HK-2 (cell line): ENCODE measurements around the gene OR2B2.

Experiments used
- DNase-seq: peaks from one replicate; pipeline ENCODE4 v3.0.0-alpha.2; 2018; ENCODE audit not compliant: unreplicated experiment

The OR2B2 gene

DNA sequence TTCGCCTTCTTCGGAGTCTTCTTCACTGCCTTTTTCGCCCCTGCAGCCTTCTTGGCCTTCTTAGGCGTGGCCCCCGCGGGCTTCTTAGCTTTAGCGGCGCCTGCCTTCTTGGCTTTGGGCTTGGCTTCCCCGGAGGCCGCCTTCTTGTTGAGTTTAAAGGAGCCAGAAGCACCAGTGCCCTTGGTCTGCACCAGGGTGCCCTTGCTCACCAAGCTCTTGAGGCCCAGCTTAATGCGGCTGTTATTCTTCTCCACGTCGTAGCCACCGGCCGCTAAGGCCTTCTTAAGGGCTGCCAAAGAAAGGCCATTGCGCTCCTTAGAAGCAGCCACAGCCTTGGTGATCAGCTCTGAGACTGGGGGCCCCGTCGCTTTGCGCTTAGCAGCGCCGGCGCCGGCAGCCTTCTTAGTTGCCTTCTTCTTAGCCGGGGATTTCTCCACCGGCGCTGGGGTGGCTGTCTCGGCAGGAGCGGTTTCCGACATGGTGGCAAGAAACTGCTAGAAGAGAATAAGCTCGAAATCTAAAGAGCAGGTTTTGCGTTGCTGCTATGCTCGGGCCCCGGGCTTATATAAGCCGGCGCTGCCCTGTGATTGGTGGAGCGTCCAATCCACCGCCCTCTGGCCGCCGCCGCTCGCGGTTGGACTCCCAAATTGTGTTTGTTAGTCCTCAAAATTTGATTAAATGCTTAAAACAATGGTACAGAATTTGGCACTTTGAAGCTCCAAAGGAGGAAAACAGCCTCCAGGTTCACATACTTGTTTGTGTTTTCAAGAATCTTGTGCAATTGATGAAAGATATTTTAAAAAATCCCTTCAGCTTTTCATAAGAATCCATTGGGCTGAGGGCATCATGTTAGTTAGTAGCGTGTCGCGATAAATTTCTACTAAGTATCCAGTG lies 44.9 kb downstream of the OR2B2 start:
- DNase-seq, result peak; percentile 82

DNA sequence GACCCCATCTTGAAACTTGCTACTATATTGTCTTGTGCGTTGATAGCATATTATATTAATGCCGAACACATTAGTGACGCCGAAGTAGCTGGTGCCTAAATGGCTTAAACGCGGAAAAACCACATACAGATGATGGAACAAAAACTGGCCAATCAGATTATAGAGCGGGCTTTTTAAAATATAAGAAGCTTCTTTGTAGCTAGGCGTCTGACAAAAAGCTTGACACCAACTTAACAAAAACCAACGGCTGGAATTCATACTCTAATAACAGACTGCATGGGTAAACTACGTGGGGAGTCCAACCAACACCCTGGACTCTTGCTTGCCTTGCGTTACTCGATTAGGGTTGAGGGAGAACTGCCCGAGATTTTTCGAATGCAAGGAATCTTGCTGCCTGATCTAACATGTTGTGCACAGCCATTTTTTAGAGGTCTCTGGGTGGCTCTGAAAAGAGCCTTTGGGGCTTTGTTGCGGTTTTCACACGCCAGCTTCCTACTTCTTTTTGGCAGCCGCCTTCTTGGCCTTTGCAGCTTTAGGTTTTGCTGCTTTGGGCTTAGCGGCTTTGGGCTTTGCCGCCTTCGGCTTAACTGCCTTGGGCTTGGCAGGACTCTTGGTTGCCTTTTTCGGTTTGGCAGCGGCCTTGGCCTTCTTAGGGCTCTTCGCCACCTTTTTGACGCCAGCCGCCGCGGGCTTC lies 45.7 kb downstream of the OR2B2 start:
- DNase-seq, result peak; percentile 54

DNA sequence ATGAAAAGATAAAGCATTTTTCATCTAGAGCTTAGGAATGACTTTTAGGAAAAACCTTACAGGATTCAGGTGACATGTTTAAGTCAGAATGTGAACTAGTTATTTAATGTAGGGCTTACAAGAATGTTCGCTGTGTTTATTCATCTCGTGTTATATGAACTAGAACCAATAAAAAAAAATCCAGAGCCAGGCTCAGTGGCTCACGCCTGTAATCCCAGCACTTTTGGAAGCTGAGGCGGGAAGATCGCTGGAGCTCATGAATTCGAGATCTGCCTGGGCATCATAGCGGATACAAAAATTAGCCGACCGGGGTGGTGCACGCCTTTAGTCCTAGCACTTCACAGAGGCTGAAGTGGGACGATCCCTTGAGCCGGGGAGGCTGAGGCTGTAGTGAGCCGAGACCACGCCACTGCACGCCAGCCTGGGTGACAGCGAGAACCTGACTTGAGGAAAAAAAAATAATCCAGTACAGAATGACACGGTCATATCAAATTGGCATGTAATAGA lies 46.3 kb downstream of the OR2B2 start:
- peak; percentile 45 for DNase-seq

DNA sequence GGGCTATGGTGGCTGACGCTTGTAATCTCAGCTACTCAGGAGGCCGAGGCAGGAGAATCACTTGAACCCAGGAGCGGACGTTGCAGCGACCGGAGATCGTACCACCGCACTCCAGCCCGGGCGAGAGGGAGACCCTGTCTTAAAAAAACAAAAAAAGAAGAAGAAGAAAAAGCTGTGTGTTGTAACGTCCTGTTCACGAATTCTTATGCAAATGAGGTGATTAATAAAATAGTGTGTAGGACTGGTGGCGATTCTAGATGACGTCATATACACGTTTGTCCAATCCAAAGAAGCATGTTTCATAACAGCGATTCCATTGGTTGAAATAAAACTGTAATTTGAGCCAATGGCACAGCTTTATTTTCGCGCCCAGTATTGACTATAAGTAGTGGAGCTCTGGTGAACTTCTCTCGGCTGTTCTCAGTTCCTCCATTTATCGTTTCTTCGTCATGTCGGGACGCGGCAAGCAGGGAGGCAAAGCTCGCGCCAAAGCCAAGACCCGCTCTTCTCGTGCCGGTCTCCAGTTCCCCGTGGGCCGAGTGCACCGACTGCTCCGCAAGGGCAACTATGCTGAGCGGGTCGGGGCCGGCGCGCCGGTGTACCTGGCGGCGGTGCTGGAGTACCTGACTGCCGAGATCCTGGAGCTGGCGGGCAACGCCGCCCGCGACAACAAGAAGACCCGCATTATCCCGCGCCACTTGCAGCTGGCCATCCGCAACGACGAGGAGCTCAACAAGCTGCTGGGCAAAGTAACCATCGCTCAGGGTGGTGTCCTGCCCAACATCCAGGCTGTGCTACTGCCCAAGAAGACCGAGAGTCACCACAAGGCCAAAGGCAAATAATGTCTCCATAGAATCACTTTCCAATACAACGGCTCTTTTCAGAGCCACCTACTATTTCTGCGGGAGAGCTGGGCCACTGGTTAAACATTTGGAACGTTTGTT lies 47.0 kb downstream of the OR2B2 start:
- peak; percentile 64 for DNase-seq

DNA sequence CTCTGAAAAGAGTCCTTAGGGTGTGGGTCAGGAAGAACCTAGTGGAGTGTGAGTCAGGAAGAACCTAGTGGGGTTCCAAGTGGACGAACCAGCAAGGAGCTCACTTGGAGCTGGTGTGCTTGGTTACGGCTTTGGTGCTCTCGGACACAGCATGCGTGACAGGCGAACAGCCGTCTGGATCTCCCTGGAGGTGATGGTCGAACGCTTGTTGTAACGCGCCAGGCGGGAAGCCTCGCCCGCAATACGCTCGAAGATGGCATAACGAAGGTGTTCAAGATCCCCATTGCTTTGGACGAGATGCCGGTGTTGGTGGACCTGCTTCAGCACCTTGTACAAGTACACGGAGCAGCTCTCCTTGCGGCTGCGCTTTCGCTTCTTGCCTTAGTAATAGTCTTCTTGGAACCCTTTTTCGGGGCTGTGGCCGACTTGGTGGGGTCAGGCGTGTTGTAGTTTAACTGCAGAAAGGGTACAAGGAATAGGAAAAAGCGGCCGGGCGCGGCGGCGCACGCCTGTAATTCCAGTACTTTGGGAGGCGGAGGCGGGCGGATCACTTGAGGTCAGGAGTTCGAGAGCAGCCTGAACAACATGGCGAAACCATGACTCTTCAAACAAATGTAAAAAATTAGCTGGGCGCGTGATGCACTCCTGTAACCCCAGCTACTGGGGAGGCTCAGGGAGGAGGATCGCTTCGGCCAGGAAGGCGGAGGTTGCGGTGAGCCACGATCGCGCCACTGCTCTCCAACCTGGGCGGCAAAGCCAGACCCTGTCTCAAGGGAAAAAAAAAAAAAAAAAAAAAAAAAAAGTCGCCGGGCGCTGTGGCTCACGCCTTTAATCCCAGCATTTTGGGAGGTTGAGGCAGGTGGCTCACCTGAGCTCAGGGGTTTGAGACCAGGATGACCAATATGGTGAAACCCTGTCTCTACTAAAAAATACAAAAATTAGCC lies 48.0 kb downstream of the OR2B2 start:
- no peak for DNase-seq

DNA sequence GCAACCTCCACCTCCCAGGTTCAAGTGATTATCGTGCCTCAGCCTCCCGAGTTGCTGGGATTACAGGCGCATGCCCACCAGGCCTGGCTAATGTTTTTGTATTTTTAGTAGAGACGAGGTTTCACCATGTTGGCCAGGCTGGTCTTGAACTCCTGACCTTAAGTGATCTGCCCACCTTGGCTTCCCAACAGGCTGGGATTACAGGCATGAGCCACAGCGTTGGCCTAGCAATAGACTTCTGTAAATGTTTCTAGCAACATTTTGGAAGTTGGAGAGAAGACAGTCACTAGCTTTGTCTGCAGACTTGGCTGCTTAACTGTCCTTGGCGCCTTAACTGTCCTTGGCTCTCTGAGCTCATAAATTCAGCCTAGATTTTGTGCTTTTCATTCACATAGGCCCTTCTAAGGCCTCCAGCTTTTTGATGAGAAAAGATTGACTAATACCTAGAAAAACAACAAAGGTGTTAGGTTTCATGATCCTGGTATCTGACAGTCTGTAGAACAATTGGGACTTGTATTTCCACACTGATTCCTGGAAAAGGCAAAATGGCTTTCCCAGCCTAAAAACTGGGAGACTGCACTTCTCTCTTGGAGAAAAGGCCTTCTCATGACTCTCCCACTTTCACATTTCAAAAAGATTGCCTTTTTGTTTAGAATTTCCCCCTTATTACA lies 49.7 kb downstream of the OR2B2 start:
- DNase-seq, result no peak

DNA sequence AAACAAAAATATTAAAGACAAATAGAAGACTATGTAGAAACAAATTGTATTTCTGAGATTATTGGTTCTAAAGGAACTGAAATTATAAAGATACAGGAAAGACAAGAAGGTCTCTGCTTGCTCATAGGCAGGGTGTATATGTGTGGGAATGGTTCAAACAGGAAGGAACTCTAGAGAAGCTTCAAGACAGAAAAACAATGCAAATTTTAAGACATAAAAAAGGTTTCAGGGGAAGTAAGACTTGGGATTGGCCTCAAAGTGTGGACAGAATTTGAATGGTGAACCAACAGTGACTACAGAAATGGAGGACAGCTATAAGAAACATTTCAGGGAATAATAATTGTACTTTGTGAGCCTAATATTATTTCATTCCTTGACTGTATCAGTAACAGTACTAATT lies 50.3 kb downstream of the OR2B2 start:
- DNase-seq, result no peak

DNA sequence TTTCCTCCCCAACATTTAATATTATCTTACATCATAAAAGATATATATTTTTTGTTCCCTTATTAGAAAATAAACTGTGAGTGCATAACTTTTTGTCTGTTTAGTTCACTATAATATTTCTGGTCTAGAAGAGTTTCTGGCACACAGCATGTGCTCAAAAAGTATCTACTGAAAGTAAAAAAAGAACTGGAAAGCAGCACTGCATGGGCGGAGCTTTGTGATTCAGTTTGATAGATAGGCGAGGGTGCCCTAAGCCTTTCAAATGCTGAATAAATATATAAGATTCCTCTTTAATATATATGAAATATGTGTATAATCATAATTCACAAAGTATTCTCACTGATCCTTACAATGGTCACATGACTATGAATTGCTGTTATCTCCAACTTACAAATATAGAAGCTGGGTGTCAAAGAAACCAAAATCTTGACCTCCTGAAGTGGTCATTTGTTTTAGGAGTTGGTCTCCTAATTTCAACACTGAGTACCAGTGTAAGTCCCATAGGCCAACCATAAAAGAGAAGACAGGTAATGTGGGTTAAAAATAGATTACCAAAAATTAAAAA lies 50.8 kb downstream of the OR2B2 start:
- no peak for DNase-seq
